Mesendoderm (in vitro differentiated cells): ENCODE measurements around the gene ST7.

Experiments
- DNase-seq: peaks from one replicate; pipeline ENCODE4 v3.0.0; 2013
- H2AK5ac ChIP-seq: 2 replicates; pipeline ENCODE4 v1.6.1; 2013; ENCODE audit warnings: low read length, inconsistent platforms
- H2BK120ac ChIP-seq: 2 replicates; pipeline ENCODE4 v1.6.1; 2013; ENCODE audit warnings: low read depth, mild to moderate bottlenecking, low read length, moderate library complexity, mixed read lengths
- H2BK15ac ChIP-seq: replicated peaks from 2 replicates; pipeline ENCODE4 v1.6.1; 2013; ENCODE audit warnings: low read depth, mild to moderate bottlenecking, moderate library complexity
- H2BK5ac ChIP-seq: 2 replicates; pipeline ENCODE4 v1.6.1; 2013; ENCODE audit warnings: low read length, inconsistent platforms
- H3K18ac ChIP-seq: 2 replicates; pipeline ENCODE4 v1.6.1; 2013; ENCODE audit warnings: mild to moderate bottlenecking, low read length, mixed read lengths
- H3K23ac ChIP-seq: one replicate; pipeline ENCODE4 v1.6.1; 2013; ENCODE audit warnings: low read length
- H3K27ac ChIP-seq: 2 replicates; pipeline ENCODE4 v1.5.1; 2013; ENCODE audit warnings: low read depth, mild to moderate bottlenecking, inconsistent platforms, low read length, moderate library complexity
- H3K27me3 ChIP-seq: 2 replicates; pipeline ENCODE4 v1.6.1; 2013; ENCODE audit warnings: low read length, control low read depth, mild to moderate bottlenecking, inconsistent platforms; ENCODE audit not compliant: insufficient read depth, poor library complexity
- H3K36me3 ChIP-seq: 2 replicates; pipeline ENCODE4 v1.6.1; 2013; ENCODE audit warnings: low read length, inconsistent platforms; ENCODE audit not compliant: control insufficient read depth, insufficient read depth
- H3K4ac ChIP-seq: one replicate; pipeline ENCODE4 v1.6.1; 2013; ENCODE audit warnings: low read depth, mild to moderate bottlenecking, low read length, moderate library complexity
- H3K4me1 ChIP-seq: 2 replicates; pipeline ENCODE4 v1.6.1; 2013; ENCODE audit warnings: low read depth, low read length, inconsistent platforms; ENCODE audit not compliant: control insufficient read depth
- H3K4me2 ChIP-seq: 2 replicates; pipeline ENCODE4 v1.6.1; 2013; ENCODE audit warnings: low read length
- H3K4me3 ChIP-seq: 2 replicates; pipeline ENCODE4 v1.5.1; 2013; ENCODE audit warnings: mild to moderate bottlenecking, low read length
- H3K56ac ChIP-seq: one replicate; pipeline ENCODE4 v1.6.1; 2013; ENCODE audit warnings: low read length
- H3K79me1 ChIP-seq: 2 replicates; pipeline ENCODE4 v1.6.1; 2013; ENCODE audit warnings: low read length, inconsistent platforms
- H3K79me2 ChIP-seq: 2 replicates; pipeline ENCODE4 v1.6.1; 2013; ENCODE audit warnings: mild to moderate bottlenecking, low read length; ENCODE audit not compliant: control insufficient read depth, insufficient read depth
- H3K9ac ChIP-seq: 2 replicates; pipeline ENCODE4 v1.6.1; 2013; ENCODE audit warnings: low read length, inconsistent platforms
- H4K5ac ChIP-seq: one replicate; pipeline ENCODE4 v1.6.1; 2013; ENCODE audit warnings: low read length
- H4K8ac ChIP-seq: one replicate; pipeline ENCODE4 v1.6.1; 2013; ENCODE audit warnings: low read depth, mild to moderate bottlenecking, control low read depth, low read length, moderate library complexity
- WGBS: extraction: QIAGEN DNeasy Blood & Tissue Kit; methylation state at CpG from one replicate; pipeline ENCODE4 v1.1.7; 2013; ENCODE audit warnings: low lambda C conversion rate, missing lambda C conversion rate; ENCODE audit not compliant: insufficient coverage; ENCODE audit errors: extremely low coverage; 5-methylcytosine and 5-hydroxymethylcytosine counted together

Gene ST7

GRCh38 chr7:117090791-117091190 is 137.5 kb downstream of the ST7 start:
- H4K8ac ChIP-seq, result no peak overlapping the region
- no peak for DNase-seq
- H3K9ac ChIP-seq, result no peak overlapping the region
- no peak overlapping the region for H3K56ac ChIP-seq
- no peak overlapping the region for H3K27ac ChIP-seq
- H2BK5ac ChIP-seq, result no peak overlapping the region
- H2BK120ac ChIP-seq, result no peak overlapping the region
- no peak overlapping the region for H2AK5ac ChIP-seq
- no peaks in the 10 kb centered on the region for H3K36me3 ChIP-seq
- H4K5ac ChIP-seq, result no peak overlapping the region
- H3K4me1 ChIP-seq, result no peaks in the 10 kb centered on the region
- no peak overlapping the region for H3K4me2 ChIP-seq
- WGBS, result no CpG with 5 or more reads among the region's 5 CpGs
- H3K79me2 ChIP-seq, result no peaks in the 10 kb centered on the region
- no peaks in the 10 kb centered on the region for H3K27me3 ChIP-seq
- no peak overlapping the region for H3K4me3 ChIP-seq
- H2BK15ac ChIP-seq, result no peak overlapping the region
- H3K23ac ChIP-seq, result no peak overlapping the region
- H3K18ac ChIP-seq, result no peak overlapping the region
- no peak overlapping the region for H3K4ac ChIP-seq
- H3K79me1 ChIP-seq, result no peaks in the 10 kb centered on the region

GRCh38 chr7:117091721-117092120 is 138.4 kb downstream of the ST7 start:
- H2BK120ac ChIP-seq, result no peak overlapping the region
- no peak overlapping the region for H3K23ac ChIP-seq
- H4K8ac ChIP-seq, result no peak overlapping the region
- no peak overlapping the region for H4K5ac ChIP-seq
- no peak overlapping the region for H2BK5ac ChIP-seq
- H2AK5ac ChIP-seq, result no peak overlapping the region
- H3K4me2 ChIP-seq, result no peak overlapping the region
- no peak overlapping the region for H3K4me3 ChIP-seq
- no peak overlapping the region for H3K56ac ChIP-seq
- no peak overlapping the region for H3K4ac ChIP-seq
- H3K36me3 ChIP-seq, result no peaks in the 10 kb centered on the region
- WGBS, result no CpG with 5 or more reads among the region's 3 CpGs
- no peak for DNase-seq
- no peaks in the 10 kb centered on the region for H3K79me2 ChIP-seq
- no peaks in the 10 kb centered on the region for H3K4me1 ChIP-seq
- no peak overlapping the region for H3K27ac ChIP-seq
- H3K18ac ChIP-seq, result no peak overlapping the region
- no peaks in the 10 kb centered on the region for H3K27me3 ChIP-seq
- H3K9ac ChIP-seq, result no peak overlapping the region
- H3K79me1 ChIP-seq, result no peaks in the 10 kb centered on the region
- H2BK15ac ChIP-seq, result no peak overlapping the region

- Histone ChIP-seq H2BK120ac (no peak overlapping the region), H3K27me3 (no peaks in the 10 kb centered on the region), H3K4me1 (no peaks in the 10 kb centered on the region), H3K79me2 (no peaks in the 10 kb centered on the region), H3K79me1 (no peaks in the 10 kb centered on the region), H3K56ac (no peak overlapping the region), H3K4me3 (no peak overlapping the region), H4K5ac (no peak overlapping the region), H3K4ac (no peak overlapping the region), H3K36me3 (no peaks in the 10 kb centered on the region), H2BK15ac (no peak overlapping the region), H2BK5ac (no peak overlapping the region), H2AK5ac (no peak overlapping the region), H4K8ac (no peak overlapping the region), H3K23ac (no peak overlapping the region), H3K18ac (no peak overlapping the region), H3K27ac (no peak overlapping the region), H3K4me2 (no peak overlapping the region), H3K9ac (no peak overlapping the region)
- WGBS, result no CpG with 5 or more reads among the region's 3 CpGs
- no peak for DNase-seq
Measured at GRCh38 chr7:117092785-117093184, 139.5 kb downstream of the ST7 start.

- no CpG with 5 or more reads among the region's 3 CpGs for WGBS
- Histone ChIP-seq H2BK5ac (no peak overlapping the region), H3K36me3 (no peaks in the 10 kb centered on the region), H3K4me1 (no peaks in the 10 kb centered on the region), H3K27me3 (no peaks in the 10 kb centered on the region), H2BK15ac (no peak overlapping the region), H2AK5ac (no peak overlapping the region), H3K79me2 (no peaks in the 10 kb centered on the region), H3K56ac (no peak overlapping the region), H3K4me2 (no peak overlapping the region), H3K23ac (no peak overlapping the region), H4K8ac (no peak overlapping the region), H4K5ac (no peak overlapping the region), H3K9ac (no peak overlapping the region), H2BK120ac (no peak overlapping the region), H3K27ac (no peak overlapping the region), H3K4me3 (no peak overlapping the region), H3K79me1 (no peaks in the 10 kb centered on the region), H3K4ac (no peak overlapping the region), H3K18ac (no peak overlapping the region)
- no peak for DNase-seq
Measured at GRCh38 chr7:117094457-117094856, 141.2 kb downstream of the ST7 start.

- Histone ChIP-seq H3K4me3 (no peak overlapping the region), H2AK5ac (no peak overlapping the region), H3K23ac (no peak overlapping the region), H3K4me2 (no peak overlapping the region), H4K8ac (no peak overlapping the region), H2BK15ac (no peak overlapping the region), H3K27me3 (no peaks in the 10 kb centered on the region), H2BK120ac (no peak overlapping the region), H3K79me2 (no peaks in the 10 kb centered on the region), H2BK5ac (no peak overlapping the region), H3K18ac (no peak overlapping the region), H4K5ac (no peak overlapping the region), H3K36me3 (no peaks in the 10 kb centered on the region), H3K4ac (no peak overlapping the region), H3K4me1 (no peaks in the 10 kb centered on the region), H3K9ac (no peak overlapping the region), H3K56ac (no peak overlapping the region), H3K79me1 (no peaks in the 10 kb centered on the region), H3K27ac (no peak overlapping the region)
- WGBS, result no CpG with 5 or more reads among the region's 5 CpGs
- DNase-seq, result no peak
Measured at GRCh38 chr7:117095055-117095454, 141.8 kb downstream of the ST7 start.

GRCh38 chr7:117096330-117096729 is 143.0 kb downstream of the ST7 start:
- H2BK120ac ChIP-seq, result no peak overlapping the region
- H3K36me3 ChIP-seq, result no peaks in the 10 kb centered on the region
- H2BK5ac ChIP-seq, result no peak overlapping the region
- H3K4me2 ChIP-seq, result no peak overlapping the region
- H3K79me2 ChIP-seq, result no peaks in the 10 kb centered on the region
- no peak overlapping the region for H3K4ac ChIP-seq
- no peak overlapping the region for H3K23ac ChIP-seq
- no peaks in the 10 kb centered on the region for H3K27me3 ChIP-seq
- no peak for DNase-seq
- H4K8ac ChIP-seq, result no peak overlapping the region
- H3K4me3 ChIP-seq, result no peak overlapping the region
- H3K18ac ChIP-seq, result no peak overlapping the region
- no peak overlapping the region for H3K56ac ChIP-seq
- H4K5ac ChIP-seq, result no peak overlapping the region
- H3K79me1 ChIP-seq, result no peaks in the 10 kb centered on the region
- H2AK5ac ChIP-seq, result no peak overlapping the region
- H3K4me1 ChIP-seq, result no peaks in the 10 kb centered on the region
- no peak overlapping the region for H3K9ac ChIP-seq
- no peak overlapping the region for H2BK15ac ChIP-seq
- H3K27ac ChIP-seq, result no peak overlapping the region
- no CpG with 5 or more reads among the region's 4 CpGs for WGBS
